ENCODE measurements around the gene MT1F. TPM values are rescaled to one million over a fixed set of nuclear protein-coding genes. Genes with fewer than 3 reads are reported as not detected.
A peak's percentile ranks its signal among the peaks of the same experiment; 100 is the strongest.

Gene MT1F
- total RNA-seq, 2 donors from 2014 or later = 27.5 to 92.0 TPM

DNA sequence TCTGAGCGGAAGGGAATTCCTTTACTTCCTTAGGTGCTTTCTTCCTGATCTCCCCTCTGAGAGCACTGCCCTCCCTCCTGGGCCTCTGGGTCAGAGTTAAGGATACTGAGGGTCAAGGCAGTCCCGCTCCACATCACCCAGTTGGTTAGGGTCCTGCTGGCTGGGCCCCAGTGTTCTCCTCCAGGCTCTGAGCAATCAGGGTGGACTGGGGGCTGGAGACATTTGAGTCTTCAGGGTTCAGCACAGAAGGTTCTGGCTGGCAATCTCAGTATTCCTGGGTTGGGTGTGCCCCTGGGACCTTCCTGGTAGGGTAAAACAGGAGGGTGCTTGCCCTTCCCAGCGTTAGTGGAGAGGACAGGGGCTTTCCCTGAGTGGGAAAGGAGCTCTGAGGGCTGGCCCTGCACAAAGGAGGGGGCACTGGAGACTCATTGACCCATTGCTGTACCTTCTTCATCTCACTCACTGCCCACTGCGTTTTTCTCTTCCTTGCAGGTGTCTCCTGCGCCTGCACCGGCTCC is 24.9 kb upstream of the MT1F start:
- H3K27ac ChIP-seq = peak overlapping the region; percentile 71 to 89 (median 82)
- intact Hi-C loops (cut with DNase I) = no loop called here
- H3K4me1 ChIP-seq = peaks cover 21% of the 10 kb centered on the region
- DNase-seq (no peak), ATAC-seq (peak; percentile 12)
- H3K9me3 ChIP-seq = no peaks in the 10 kb centered on the region
- 38 to 40% methylated on average over 6 of the region's 6 CpGs for WGBS, 2 donors
- no peaks in the 10 kb centered on the region for H3K36me3 ChIP-seq (replicated peaks in 1 of 2; ENCODE audit: insufficient read depth in 1 of 2, low read depth in 2 of 2)
- TF ChIP-seq POLR2A (IDR thresholded peaks at IDR 0.05) = no peak
- TF ChIP-seq, protein P1, sequence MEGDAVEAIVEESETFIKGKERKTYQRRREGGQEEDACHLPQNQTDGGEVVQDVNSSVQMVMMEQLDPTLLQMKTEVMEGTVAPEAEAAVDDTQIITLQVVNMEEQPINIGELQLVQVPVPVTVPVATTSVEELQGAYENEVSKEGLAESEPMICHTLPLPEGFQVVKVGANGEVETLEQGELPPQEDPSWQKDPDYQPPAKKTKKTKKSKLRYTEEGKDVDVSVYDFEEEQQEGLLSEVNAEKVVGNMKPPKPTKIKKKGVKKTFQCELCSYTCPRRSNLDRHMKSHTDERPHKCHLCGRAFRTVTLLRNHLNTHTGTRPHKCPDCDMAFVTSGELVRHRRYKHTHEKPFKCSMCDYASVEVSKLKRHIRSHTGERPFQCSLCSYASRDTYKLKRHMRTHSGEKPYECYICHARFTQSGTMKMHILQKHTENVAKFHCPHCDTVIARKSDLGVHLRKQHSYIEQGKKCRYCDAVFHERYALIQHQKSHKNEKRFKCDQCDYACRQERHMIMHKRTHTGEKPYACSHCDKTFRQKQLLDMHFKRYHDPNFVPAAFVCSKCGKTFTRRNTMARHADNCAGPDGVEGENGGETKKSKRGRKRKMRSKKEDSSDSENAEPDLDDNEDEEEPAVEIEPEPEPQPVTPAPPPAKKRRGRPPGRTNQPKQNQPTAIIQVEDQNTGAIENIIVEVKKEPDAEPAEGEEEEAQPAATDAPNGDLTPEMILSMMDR (IDR thresholded peaks at IDR 0.05) = no peak
- H3K27me3 ChIP-seq = no peaks in the 10 kb centered on the region
- peak overlapping the region in 1 of 2 donors; percentile 23 for H3K4me3 ChIP-seq

DNA sequence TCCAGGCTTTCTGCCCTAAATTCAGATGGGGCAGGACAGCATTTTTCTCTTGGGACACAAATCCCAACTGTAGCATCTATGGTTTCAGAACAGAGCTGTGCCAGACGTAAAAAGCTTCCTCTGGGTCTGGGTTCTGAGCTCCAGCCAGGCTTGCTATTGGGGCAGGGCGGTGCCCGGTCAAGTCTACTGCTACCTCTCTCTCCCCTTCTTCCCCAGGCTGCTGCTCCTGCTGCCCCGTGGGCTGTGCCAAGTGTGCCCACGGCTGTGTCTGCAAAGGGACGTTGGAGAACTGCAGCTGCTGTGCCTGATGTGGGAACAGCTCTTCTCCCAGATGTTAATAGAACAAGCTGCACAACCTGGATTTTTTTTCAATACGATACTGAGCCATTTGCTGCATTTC is 24.2 kb upstream of the MT1F start:
- H3K27ac ChIP-seq = peak overlapping the region in 1 of 4 donors; percentile 89
- H3K4me3 ChIP-seq = no peak overlapping the region
- H3K36me3 ChIP-seq (replicated peaks in 1 of 2; ENCODE audit: insufficient read depth in 1 of 2, low read depth in 2 of 2) = no peaks in the 10 kb centered on the region
- H3K9me3 ChIP-seq = no peaks in the 10 kb centered on the region
- no peak for DNase-seq
- ATAC-seq = no peak
- intact Hi-C loops (cut with DNase I) = no loop called here
- TF ChIP-seq, protein P1 (IDR thresholded peaks at IDR 0.05) = no peak
- TF ChIP-seq POLR2A (IDR thresholded peaks at IDR 0.05) = no peak
- 30 to 47% methylated on average over 7 of the region's 7 CpGs for WGBS, 2 donors
- no peaks in the 10 kb centered on the region for H3K27me3 ChIP-seq
- H3K4me1 ChIP-seq = peaks cover 26% of the 10 kb centered on the region

DNA sequence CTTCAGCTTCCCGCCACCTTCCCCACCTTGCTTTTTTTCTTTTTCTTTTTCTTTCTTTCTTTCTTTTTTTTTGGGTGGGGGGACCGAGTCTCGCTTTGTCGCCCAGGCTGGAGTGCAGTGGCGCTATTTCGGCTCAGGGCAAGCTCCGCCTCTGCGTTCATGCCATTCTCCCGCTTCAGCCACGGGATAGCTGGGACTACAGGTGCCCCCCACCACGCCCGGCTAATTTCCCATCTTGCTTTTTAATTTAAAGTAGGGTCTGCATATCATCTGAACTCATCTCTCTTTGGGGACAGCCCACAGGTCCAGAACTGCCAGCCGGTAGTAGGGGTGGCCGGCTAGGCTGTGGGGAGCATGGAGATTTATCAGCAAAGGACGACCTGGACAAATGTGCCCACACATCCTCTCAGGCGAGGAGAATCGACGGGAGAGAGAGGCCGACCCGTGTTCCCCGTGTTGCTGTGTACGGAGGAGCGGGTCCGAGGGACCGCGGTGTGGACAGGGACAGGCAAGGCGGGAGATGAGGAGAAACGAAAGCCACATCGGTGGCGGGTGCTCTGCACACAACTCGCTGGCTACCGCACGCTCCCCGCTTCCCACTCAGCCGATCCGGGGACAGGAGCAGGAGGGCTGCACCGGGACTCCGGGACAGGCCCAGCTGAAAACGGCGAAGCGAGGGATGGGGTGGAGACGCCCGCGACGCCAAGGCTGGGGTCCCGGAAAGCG is 22.9 kb upstream of the MT1F start:
- H3K9me3 ChIP-seq = no peaks in the 10 kb centered on the region
- WGBS, 2 donors = 70 to 74% methylated on average over 43 to 47 of the region's 47 CpGs
- H3K27me3 ChIP-seq = no peaks in the 10 kb centered on the region
- H3K36me3 ChIP-seq (replicated peaks in 1 of 2; ENCODE audit: insufficient read depth in 1 of 2, low read depth in 2 of 2) = no peaks in the 10 kb centered on the region
- peaks cover 32% of the 10 kb centered on the region for H3K4me1 ChIP-seq
- H3K4me3 ChIP-seq = no peak overlapping the region
- no peak for DNase-seq
- intact Hi-C loops (cut with DNase I) = no loop called here
- no peak for ATAC-seq
- TF ChIP-seq, protein P1 (IDR thresholded peaks at IDR 0.05) = no peak
- TF ChIP-seq POLR2A (IDR thresholded peaks at IDR 0.05) = no peak
- no peak overlapping the region for H3K27ac ChIP-seq

DNA sequence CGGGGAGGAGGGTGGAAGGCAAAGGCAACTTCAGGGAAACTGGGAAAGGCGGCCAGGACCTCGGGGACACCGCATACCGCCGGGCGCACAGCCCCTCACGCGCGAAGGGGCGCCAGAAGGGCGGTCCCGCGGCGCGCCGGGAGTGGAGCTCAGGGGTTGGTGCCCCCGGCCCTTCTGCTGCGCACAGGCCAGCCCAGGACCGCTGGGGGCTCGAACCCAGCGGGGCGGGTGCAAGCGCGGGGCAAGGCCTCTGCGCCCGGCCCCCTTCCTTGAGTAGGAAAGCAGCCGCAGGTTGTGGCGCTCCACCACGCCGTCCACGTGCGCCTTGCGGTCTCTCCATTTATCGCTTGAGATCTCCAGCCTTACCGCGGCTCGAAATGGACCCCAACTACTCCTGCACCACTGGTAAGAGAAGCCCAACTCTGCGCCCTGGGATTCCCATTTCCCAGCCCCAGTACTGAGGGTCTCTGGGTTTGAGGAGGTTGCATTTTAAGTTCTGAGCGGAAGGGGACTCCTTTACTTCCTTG is 22.3 kb upstream of the MT1F start:
- Histone ChIP-seq H3K36me3 (replicated peaks in 1 of 2; ENCODE audit: insufficient read depth in 1 of 2, low read depth in 2 of 2) (no peaks in the 10 kb centered on the region), H3K27ac (no peak overlapping the region), H3K4me1 (peaks cover 32% of the 10 kb centered on the region), H3K27me3 (no peaks in the 10 kb centered on the region), H3K4me3 (no peak overlapping the region), H3K9me3 (no peaks in the 10 kb centered on the region)
- DNase-seq (no peak), ATAC-seq (no peak)
- WGBS, 2 donors = 51 to 77% methylated on average over 12 to 37 of the region's 40 CpGs
- intact Hi-C loops (cut with DNase I) = no loop called here
- no peak for TF ChIP-seq POLR2A (IDR thresholded peaks at IDR 0.05)
- TF ChIP-seq, protein P1 (IDR thresholded peaks at IDR 0.05) = no peak
